ENCODE data around the gene ZNRD2.

ZNRD2 gene

GRCh38 chr11:65584106-65584505 is 13.8 kb downstream of the ZNRD2 start:
- TF ChIP-seq CTCF (IDR thresholded peaks at IDR 0.05; ENCODE audit: low read depth, low read length) = no peak
- DNase-seq (ENCODE audit: extremely low read depth, low read depth) = no peak

- no peak for DNase-seq (ENCODE audit: extremely low read depth, low read depth)
- TF ChIP-seq CTCF (IDR thresholded peaks at IDR 0.05; ENCODE audit: low read depth, low read length) = no peak
Measured at GRCh38 chr11:65584723-65585171, 14.5 kb downstream of the ZNRD2 start.

GRCh38 chr11:65585396-65586246 is 15.3 kb downstream of the ZNRD2 start:
- TF ChIP-seq CTCF (IDR thresholded peaks at IDR 0.05; ENCODE audit: low read depth, low read length) = no peak
- DNase-seq (ENCODE audit: extremely low read depth, low read depth) = no peak

- TF ChIP-seq CTCF (IDR thresholded peaks at IDR 0.05; ENCODE audit: low read depth, low read length) = no peak
- no peak for DNase-seq (ENCODE audit: extremely low read depth, low read depth)
Measured at GRCh38 chr11:65586247-65586630, 16.0 kb downstream of the ZNRD2 start.

GRCh38 chr11:65586676-65587075 is 16.4 kb downstream of the ZNRD2 start:
- TF ChIP-seq CTCF (IDR thresholded peaks at IDR 0.05; ENCODE audit: low read depth, low read length) = no peak
- peak; percentile 64 for DNase-seq (ENCODE audit: extremely low read depth, low read depth)

GRCh38 chr11:65588199-65589054 is 18.1 kb downstream of the ZNRD2 start:
- no peak for DNase-seq (ENCODE audit: extremely low read depth, low read depth)
- TF ChIP-seq CTCF (IDR thresholded peaks at IDR 0.05; ENCODE audit: low read depth, low read length) = peak; percentile 33

Measured in AG09319 (cell line).